HepG2 (cell line): ENCODE results near the gene WDR81. TPM values are rescaled to one million over a fixed set of nuclear protein-coding genes. Genes with fewer than 3 reads are reported as not detected.
A peak's percentile ranks its signal among the peaks of the same experiment; 100 is the strongest.

ENCODE experiments used
- CEBPG ChIP-seq: IDR thresholded peaks from 2 replicates; pipeline ENCODE4 v1.6.1; 2016
- HNRNPLL ChIP-seq: fragments of 200-400 bp; formaldehyde crosslinking; IDR thresholded peaks from 2 replicates; pipeline ENCODE4 v1.6.1; 2017; ENCODE audit warnings: mild to moderate bottlenecking, low read depth, low read length; ENCODE audit not compliant: poor library complexity, severe bottlenecking
- HOXA3 ChIP-seq: sonication (generic); formaldehyde crosslinking; IDR thresholded peaks from 2 replicates; pipeline ENCODE4 v1.5.0; 2020; ENCODE audit warnings: missing genetic modification reagents
- KLF15 ChIP-seq: sonication (generic); formaldehyde crosslinking; IDR thresholded peaks from 2 replicates; pipeline ENCODE4 v1.8.1; 2023; ENCODE audit warnings: borderline replicate concordance, mild to moderate bottlenecking, inconsistent platforms, missing genetic modification reagents, mixed read lengths
- KLF16 ChIP-seq, 2 experiments: sonication (generic) in 1 of 2; formaldehyde crosslinking in 1 of 2; IDR thresholded peaks; 2 replicates each; pipeline versions ENCODE4 v1.6.1 to v1.8.0; 2016 to 2023; ENCODE audit warnings: missing genetic modification reagents in 2 of 2, missing compliant biosample characterization in 1 of 2
- NFRKB ChIP-seq: fragments of 450-650 bp; IDR thresholded peaks from 2 replicates; pipeline ENCODE4 v1.6.1; 2017
- SNAPC2 ChIP-seq: sonication (generic); formaldehyde crosslinking; IDR thresholded peaks from 2 replicates; pipeline ENCODE4 v1.8.1; 2022; ENCODE audit warnings: mild to moderate bottlenecking, missing genetic modification reagents
- TARDBP ChIP-seq: sonication (generic); formaldehyde crosslinking; IDR thresholded peaks from 2 replicates; pipeline ENCODE4 v1.8.0; 2022; ENCODE audit warnings: mild to moderate bottlenecking, missing genetic modification reagents
- THAP11 ChIP-seq: IDR thresholded peaks from 2 replicates; pipeline ENCODE4 v1.6.1; 2016; ENCODE audit warnings: missing biosample characterization, missing genetic modification reagents
- ZNF282 ChIP-seq: fragments of 450-650 bp; IDR thresholded peaks from 2 replicates; pipeline ENCODE4 v1.6.1; 2018; ENCODE audit not compliant: partially characterized antibody
- ZNF556 ChIP-seq: sonication (generic); formaldehyde crosslinking; IDR thresholded peaks from 2 replicates; pipeline ENCODE4 v1.4.0; 2020; ENCODE audit warnings: mild to moderate bottlenecking, missing genetic modification reagents, borderline replicate concordance
- ZNF577 ChIP-seq: sonication (generic); formaldehyde crosslinking; IDR thresholded peaks from 2 replicates; pipeline ENCODE4 v1.4.0; 2020; ENCODE audit warnings: mild to moderate bottlenecking, low read depth, missing genetic modification reagents, borderline replicate concordance
- polyA plus RNA-seq, 8 experiments: library from polyadenylated mRNA; depleted of rRNA in 3 of 8; stranded (reverse) in 7 of 8; unstranded in 1 of 8; fragments of >200 nt; fragmentation: Illumina TruSeq in 4 of 8; extraction: Trizol in 4 of 8; gene quantifications; 2 replicates each; pipeline versions ENCODE4 v1.2.1 to v1.2.3, GENCODE V29; 2011 to 2016; ENCODE audit warnings: low read depth in 4 of 8, missing spikeins in 1 of 8, mixed read lengths in 1 of 8; ENCODE audit not compliant: insufficient read depth in 1 of 8
- total RNA-seq, 5 experiments: library from RNA; depleted of rRNA; stranded (reverse); fragments of >200 nt; fragmentation: Illumina TruSeq; extraction: Trizol; gene quantifications; 2 replicates each; pipeline ENCODE4 v1.2.3, GENCODE V29; 2016; ENCODE audit warnings: low read depth in 1 of 5
- TF ChIP-seq, protein P1 (sequence below): sonication (generic); formaldehyde crosslinking; IDR thresholded peaks from 2 replicates; pipeline ENCODE4 v1.5.1; 2020; ENCODE audit warnings: mild to moderate bottlenecking, moderate library complexity, missing genetic modification reagents
- TF ChIP-seq, protein P2 (sequence below): sonication (generic); formaldehyde crosslinking; IDR thresholded peaks from 2 replicates; pipeline ENCODE4 v1.5.0; 2020; ENCODE audit warnings: missing genetic modification reagents, mild to moderate bottlenecking, borderline replicate concordance
- TF ChIP-seq, protein P3 (sequence below): sonication (generic); formaldehyde crosslinking; IDR thresholded peaks from 2 replicates; pipeline ENCODE4 v1.5.1; 2020; ENCODE audit warnings: missing genetic modification reagents, mild to moderate bottlenecking, borderline replicate concordance
- TF ChIP-seq, protein P4 (sequence below): sonication (generic); formaldehyde crosslinking; IDR thresholded peaks from 2 replicates; pipeline ENCODE4 v1.4.0; 2020; ENCODE audit warnings: missing genetic modification reagents, mild to moderate bottlenecking, borderline replicate concordance
- TF ChIP-seq, protein P5 (sequence below): sonication (generic); formaldehyde crosslinking; IDR thresholded peaks from 2 replicates; pipeline ENCODE4 v1.4.0; 2020; ENCODE audit warnings: missing genetic modification reagents

WDR81 gene
- total and polyA plus RNA-seq, 2 of the 13 experiments (the other 11 are each of a cell fraction or from before 2014, with no cell fraction given): 9.1 to 16.7 TPM

DNA sequence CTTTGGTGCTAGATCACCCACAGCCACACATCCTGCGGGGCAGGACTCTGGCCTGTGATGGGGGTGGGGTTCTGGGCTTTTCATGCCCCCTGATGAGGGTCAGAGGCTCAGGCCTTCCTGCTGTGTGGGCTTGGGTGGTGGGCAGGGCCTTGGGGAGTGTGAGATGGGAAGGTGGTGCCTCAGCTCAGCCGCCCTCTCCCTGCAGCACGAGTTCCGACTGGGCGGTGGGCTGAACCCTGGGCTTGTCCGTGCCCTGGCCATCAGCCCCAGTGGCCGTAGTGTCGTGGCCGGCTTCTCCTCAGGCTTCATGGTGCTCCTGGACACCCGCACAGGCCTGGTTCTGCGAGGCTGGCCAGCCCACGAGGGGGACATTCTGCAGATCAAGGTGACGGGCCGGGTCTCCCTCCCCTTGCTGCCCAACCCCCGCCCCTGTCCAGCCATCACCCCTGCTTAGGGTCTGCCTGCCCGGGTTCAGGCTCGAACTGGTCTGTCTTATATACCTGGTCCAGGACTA lies 11.4 kb downstream of the WDR81 start (continued):
- TF ChIP-seq, protein P1, sequence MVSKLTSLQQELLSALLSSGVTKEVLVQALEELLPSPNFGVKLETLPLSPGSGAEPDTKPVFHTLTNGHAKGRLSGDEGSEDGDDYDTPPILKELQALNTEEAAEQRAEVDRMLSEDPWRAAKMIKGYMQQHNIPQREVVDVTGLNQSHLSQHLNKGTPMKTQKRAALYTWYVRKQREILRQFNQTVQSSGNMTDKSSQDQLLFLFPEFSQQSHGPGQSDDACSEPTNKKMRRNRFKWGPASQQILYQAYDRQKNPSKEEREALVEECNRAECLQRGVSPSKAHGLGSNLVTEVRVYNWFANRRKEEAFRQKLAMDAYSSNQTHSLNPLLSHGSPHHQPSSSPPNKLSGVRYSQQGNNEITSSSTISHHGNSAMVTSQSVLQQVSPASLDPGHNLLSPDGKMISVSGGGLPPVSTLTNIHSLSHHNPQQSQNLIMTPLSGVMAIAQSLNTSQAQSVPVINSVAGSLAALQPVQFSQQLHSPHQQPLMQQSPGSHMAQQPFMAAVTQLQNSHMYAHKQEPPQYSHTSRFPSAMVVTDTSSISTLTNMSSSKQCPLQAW: no peak
- no peak for TF ChIP-seq ZNF282
- no peak for TF ChIP-seq SNAPC2 (CRISPR knock-in tag)
- TF ChIP-seq, protein P2, sequence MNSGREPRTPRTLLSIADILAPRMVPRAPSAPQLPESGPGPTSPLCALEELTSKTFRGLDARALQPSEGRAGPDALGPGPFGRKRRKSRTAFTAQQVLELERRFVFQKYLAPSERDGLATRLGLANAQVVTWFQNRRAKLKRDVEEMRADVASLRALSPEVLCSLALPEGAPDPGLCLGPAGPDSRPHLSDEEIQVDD: no peak
- no peak for TF ChIP-seq TARDBP (CRISPR knock-in tag)
- 0 out of 2 replicates have a peak, but pooled peaks have one; percentile 4 for TF ChIP-seq ZNF556 (CRISPR knock-in tag)
- TF ChIP-seq, protein P3, sequence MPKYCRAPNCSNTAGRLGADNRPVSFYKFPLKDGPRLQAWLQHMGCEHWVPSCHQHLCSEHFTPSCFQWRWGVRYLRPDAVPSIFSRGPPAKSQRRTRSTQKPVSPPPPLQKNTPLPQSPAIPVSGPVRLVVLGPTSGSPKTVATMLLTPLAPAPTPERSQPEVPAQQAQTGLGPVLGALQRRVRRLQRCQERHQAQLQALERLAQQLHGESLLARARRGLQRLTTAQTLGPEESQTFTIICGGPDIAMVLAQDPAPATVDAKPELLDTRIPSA (CRISPR knock-in tag): no peak
- no peak for TF ChIP-seq KLF16 (CRISPR knock-in tag; IDR thresholded peaks at IDR 0.05)
- TF ChIP-seq CEBPG (CRISPR knock-in tag): no peak
- no peak for TF ChIP-seq THAP11 (CRISPR knock-in tag)
- no peak for TF ChIP-seq HOXA3 (CRISPR knock-in tag)
- TF ChIP-seq KLF15 (CRISPR knock-in tag): no peak
- TF ChIP-seq, protein P4, sequence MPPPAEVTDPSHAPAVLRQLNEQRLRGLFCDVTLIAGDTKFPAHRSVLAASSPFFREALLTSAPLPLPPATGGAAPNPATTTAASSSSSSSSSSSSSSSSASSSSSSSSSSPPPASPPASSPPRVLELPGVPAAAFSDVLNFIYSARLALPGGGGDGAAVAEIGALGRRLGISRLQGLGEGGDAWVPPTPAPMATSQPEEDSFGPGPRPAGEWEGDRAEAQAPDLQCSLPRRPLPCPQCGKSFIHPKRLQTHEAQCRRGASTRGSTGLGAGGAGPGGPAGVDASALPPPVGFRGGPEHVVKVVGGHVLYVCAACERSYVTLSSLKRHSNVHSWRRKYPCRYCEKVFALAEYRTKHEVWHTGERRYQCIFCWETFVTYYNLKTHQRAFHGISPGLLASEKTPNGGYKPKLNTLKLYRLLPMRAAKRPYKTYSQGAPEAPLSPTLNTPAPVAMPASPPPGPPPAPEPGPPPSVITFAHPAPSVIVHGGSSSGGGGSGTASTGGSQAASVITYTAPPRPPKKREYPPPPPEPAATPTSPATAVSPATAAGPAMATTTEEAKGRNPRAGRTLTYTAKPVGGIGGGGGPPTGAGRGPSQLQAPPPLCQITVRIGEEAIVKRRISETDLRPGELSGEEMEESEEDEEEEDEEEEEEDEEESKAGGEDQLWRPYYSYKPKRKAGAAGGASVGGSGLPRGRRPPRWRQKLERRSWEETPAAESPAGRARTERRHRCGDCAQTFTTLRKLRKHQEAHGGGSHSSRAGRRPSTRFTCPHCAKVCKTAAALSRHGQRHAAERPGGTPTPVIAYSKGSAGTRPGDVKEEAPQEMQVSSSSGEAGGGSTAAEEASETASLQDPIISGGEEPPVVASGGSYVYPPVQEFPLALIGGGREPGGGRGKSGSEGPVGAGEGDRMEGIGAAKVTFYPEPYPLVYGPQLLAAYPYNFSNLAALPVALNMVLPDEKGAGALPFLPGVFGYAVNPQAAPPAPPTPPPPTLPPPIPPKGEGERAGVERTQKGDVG (CRISPR knock-in tag): no peak
- TF ChIP-seq ZNF577 (CRISPR knock-in tag): 0 out of 2 replicates have a peak, but pooled peaks have one; percentile 86
- TF ChIP-seq HNRNPLL: peak; percentile 12
- TF ChIP-seq, protein P5, sequence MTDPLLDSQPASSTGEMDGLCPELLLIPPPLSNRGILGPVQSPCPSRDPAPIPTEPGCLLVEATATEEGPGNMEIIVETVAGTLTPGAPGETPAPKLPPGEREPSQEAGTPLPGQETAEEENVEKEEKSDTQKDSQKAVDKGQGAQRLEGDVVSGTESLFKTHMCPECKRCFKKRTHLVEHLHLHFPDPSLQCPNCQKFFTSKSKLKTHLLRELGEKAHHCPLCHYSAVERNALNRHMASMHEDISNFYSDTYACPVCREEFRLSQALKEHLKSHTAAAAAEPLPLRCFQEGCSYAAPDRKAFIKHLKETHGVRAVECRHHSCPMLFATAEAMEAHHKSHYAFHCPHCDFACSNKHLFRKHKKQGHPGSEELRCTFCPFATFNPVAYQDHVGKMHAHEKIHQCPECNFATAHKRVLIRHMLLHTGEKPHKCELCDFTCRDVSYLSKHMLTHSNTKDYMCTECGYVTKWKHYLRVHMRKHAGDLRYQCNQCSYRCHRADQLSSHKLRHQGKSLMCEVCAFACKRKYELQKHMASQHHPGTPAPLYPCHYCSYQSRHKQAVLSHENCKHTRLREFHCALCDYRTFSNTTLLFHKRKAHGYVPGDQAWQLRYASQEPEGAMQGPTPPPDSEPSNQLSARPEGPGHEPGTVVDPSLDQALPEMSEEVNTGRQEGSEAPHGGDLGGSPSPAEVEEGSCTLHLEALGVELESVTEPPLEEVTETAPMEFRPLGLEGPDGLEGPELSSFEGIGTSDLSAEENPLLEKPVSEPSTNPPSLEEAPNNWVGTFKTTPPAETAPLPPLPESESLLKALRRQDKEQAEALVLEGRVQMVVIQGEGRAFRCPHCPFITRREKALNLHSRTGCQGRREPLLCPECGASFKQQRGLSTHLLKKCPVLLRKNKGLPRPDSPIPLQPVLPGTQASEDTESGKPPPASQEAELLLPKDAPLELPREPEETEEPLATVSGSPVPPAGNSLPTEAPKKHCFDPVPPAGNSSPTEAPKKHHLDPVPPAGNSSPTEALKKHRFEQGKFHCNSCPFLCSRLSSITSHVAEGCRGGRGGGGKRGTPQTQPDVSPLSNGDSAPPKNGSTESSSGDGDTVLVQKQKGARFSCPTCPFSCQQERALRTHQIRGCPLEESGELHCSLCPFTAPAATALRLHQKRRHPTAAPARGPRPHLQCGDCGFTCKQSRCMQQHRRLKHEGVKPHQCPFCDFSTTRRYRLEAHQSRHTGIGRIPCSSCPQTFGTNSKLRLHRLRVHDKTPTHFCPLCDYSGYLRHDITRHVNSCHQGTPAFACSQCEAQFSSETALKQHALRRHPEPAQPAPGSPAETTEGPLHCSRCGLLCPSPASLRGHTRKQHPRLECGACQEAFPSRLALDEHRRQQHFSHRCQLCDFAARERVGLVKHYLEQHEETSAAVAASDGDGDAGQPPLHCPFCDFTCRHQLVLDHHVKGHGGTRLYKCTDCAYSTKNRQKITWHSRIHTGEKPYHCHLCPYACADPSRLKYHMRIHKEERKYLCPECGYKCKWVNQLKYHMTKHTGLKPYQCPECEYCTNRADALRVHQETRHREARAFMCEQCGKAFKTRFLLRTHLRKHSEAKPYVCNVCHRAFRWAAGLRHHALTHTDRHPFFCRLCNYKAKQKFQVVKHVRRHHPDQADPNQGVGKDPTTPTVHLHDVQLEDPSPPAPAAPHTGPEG (CRISPR knock-in tag): no peak
- TF ChIP-seq NFRKB: no peak
